HG03469 (cell line): ENCODE data around the gene EDEM1.
"Not testable (repeated sequence)": the region's sequence is repeated elsewhere in the genome, so short reads cannot be mapped to it uniquely, and the experiment has no call there.

ENCODE experiments used
- ATAC-seq: cut with Tn5 transposase; IDR thresholded peaks from one replicate; pipeline ENCODE4 v1.9.1; 2021; ENCODE audit warnings: mild to moderate bottlenecking, moderate library complexity, moderate number of reproducible peaks; ENCODE audit not compliant: unreplicated experiment

EDEM1 gene

GRCh38 chr3:5187156-5187919 is at the start of gene EDEM1:
Gene EDEM1, plus strand, starts transcription at chr3:5187707. Its CDS starts 99 bp downstream, at chr3:5187806.
- ATAC-seq, result peak; percentile 68

GRCh38 chr3:5138214-5138981 is 49.1 kb upstream of the EDEM1 start:
- no peak for ATAC-seq

- peak; percentile 31 for ATAC-seq
Observed at GRCh38 chr3:5140230-5140621, 47.3 kb upstream of the EDEM1 start.

- ATAC-seq, result no peak
Observed at GRCh38 chr3:5140839-5141238, 46.7 kb upstream of the EDEM1 start.

- ATAC-seq, result no peak
Observed at GRCh38 chr3:5141760-5142159, 45.7 kb upstream of the EDEM1 start.

- no peak for ATAC-seq
Observed at GRCh38 chr3:5143464-5143863, 44.0 kb upstream of the EDEM1 start.

- ATAC-seq, result no peak
Observed at GRCh38 chr3:5144316-5144994, 43.1 kb upstream of the EDEM1 start.

GRCh38 chr3:5145120-5145519 is 42.4 kb upstream of the EDEM1 start:
- ATAC-seq, result no peak

- not testable (repeated sequence) for ATAC-seq
Observed at GRCh38 chr3:5147152-5147551, 40.4 kb upstream of the EDEM1 start.

GRCh38 chr3:5149306-5149880 is 38.1 kb upstream of the EDEM1 start:
- no peak for ATAC-seq

GRCh38 chr3:5151586-5151985 is 35.9 kb upstream of the EDEM1 start:
- ATAC-seq, result peak; percentile 53

- ATAC-seq, result no peak
Observed at GRCh38 chr3:5153074-5153473, 34.4 kb upstream of the EDEM1 start.

GRCh38 chr3:5155241-5155640 is 32.3 kb upstream of the EDEM1 start:
- no peak for ATAC-seq

GRCh38 chr3:5160321-5160720 is 27.2 kb upstream of the EDEM1 start:
- ATAC-seq, result no peak

- no peak for ATAC-seq
Observed at GRCh38 chr3:5160940-5161858, 26.3 kb upstream of the EDEM1 start.

- ATAC-seq, result no peak
Observed at GRCh38 chr3:5162102-5162501, 25.4 kb upstream of the EDEM1 start.

GRCh38 chr3:5165698-5166097 is 21.8 kb upstream of the EDEM1 start:
- ATAC-seq, result no peak

- no peak for ATAC-seq
Observed at GRCh38 chr3:5166846-5167245, 20.7 kb upstream of the EDEM1 start.

GRCh38 chr3:5168110-5168509 is 19.4 kb upstream of the EDEM1 start:
- no peak for ATAC-seq

GRCh38 chr3:5169807-5170206 is 17.7 kb upstream of the EDEM1 start:
- no peak for ATAC-seq
